Mucosa of descending colon (tissue), 3 donors: Measurements from ENCODE around the gene CCL2. TPM values are rescaled to one million over a fixed set of nuclear protein-coding genes. Genes with fewer than 3 reads are reported as not detected.

Experiments used
- ATAC-seq: fragments of 200-7000 bp; cut with Tn5 transposase; one replicate; pipeline ENCODE4 v1.9.1; 2020; ENCODE audit warnings: mild to moderate bottlenecking, moderate library complexity
- DNase-seq, 3 donors: peaks; one replicate each; pipeline ENCODE4 v3.0.0-alpha.2; 2020
- H3K36me3 ChIP-seq: fragments of 200-600 bp; one replicate; pipeline ENCODE4 v1.8.0; 2021; ENCODE audit warnings: low read depth, mild to moderate bottlenecking
- H3K4me1 ChIP-seq: fragments of 200-600 bp; one replicate; pipeline ENCODE4 v1.8.0; 2021; ENCODE audit warnings: low read depth, mild to moderate bottlenecking
- H3K4me3 ChIP-seq: fragments of 200-600 bp; one replicate; pipeline ENCODE4 v1.8.0; 2021; ENCODE audit warnings: mild to moderate bottlenecking
- H3K9me3 ChIP-seq: fragments of 200-600 bp; one replicate; pipeline ENCODE4 v1.8.0; 2021; ENCODE audit warnings: mild to moderate bottlenecking
- intact Hi-C, 2 donors: fragments of 100-400 bp; cut with DNase I in 1 of 2; cut with micrococcal nuclease in 1 of 2; formaldehyde crosslinking; loops; one replicate each; pipeline versions ENCODE4 v1.11.0 to v1.11.1; 2022; cut with DNase I, micrococcal nuclease
- total RNA-seq, 3 donors: library from RNA; stranded (reverse); fragmentation: NEBNext Ultra II Directional in 2 of 3; extraction: Animal tissue kit (Norgen Biotek cat#: 25700) in 2 of 3; gene quantifications; one replicate each; pipeline versions ENCODE4 v1.2.1 to v1.2.4, GENCODE V29; 2021 to 2023
- TF ChIP-seq, protein P1 (sequence below): fragments of 200-600 bp; IDR thresholded peaks from one replicate; pipeline ENCODE4 v1.8.0; 2022; ENCODE audit warnings: antibody characterized with exemption, mild to moderate bottlenecking
- donor health status: DM: no; HTN: no; CAD: no; lungs with moderate emphysema.
- donor health status: DM: no; HTN: no; CAD: no.
- donor health status: DM: no; HTN: yes; CAD: no.

CCL2 gene
- total RNA-seq, 3 donors from 2014 or later, result 7.1 to 65.6 (median 39.7) TPM

DNA sequence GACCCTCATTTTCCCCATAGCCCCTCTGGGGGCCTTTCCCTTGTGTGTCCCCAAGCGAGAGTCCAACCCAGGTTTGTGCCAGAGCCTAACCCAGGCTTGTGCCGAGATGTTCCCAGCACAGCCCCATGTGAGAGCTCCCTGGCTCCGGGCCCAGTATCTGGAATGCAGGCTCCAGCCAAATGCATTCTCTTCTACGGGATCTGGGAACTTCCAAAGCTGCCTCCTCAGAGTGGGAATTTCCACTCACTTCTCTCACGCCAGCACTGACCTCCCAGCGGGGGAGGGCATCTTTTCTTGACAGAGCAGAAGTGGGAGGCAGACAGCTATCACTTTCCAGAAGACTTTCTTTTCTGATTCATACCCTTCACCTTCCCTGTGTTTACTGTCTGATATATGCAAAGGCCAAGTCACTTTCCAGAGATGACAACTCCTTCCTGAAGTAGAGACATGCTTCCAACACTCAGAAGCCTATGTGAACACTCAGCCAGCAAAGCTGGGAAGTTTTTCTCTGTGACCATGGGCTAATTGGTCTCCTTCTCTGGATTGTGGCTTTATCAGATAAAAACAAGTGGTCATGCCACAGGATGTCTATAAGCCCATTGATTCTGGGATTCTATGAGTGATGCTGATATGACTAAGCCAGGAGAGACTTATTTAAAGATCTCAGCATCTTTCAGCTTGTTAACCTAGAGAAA, 2.5 kb upstream of the CCL2 start:
- TF ChIP-seq, protein P1, sequence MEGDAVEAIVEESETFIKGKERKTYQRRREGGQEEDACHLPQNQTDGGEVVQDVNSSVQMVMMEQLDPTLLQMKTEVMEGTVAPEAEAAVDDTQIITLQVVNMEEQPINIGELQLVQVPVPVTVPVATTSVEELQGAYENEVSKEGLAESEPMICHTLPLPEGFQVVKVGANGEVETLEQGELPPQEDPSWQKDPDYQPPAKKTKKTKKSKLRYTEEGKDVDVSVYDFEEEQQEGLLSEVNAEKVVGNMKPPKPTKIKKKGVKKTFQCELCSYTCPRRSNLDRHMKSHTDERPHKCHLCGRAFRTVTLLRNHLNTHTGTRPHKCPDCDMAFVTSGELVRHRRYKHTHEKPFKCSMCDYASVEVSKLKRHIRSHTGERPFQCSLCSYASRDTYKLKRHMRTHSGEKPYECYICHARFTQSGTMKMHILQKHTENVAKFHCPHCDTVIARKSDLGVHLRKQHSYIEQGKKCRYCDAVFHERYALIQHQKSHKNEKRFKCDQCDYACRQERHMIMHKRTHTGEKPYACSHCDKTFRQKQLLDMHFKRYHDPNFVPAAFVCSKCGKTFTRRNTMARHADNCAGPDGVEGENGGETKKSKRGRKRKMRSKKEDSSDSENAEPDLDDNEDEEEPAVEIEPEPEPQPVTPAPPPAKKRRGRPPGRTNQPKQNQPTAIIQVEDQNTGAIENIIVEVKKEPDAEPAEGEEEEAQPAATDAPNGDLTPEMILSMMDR, result no peak
- Histone ChIP-seq H3K9me3 (no peaks in the 10 kb centered on the region), H3K4me1 (peaks cover 4% of the 10 kb centered on the region), H3K4me3 (no peak overlapping the region), H3K36me3 (no peaks in the 10 kb centered on the region)
- intact Hi-C loops, result no loop called here
- peak; percentile 75 to 81 (median 78) for DNase-seq
- peak; percentile 60 for ATAC-seq

DNA sequence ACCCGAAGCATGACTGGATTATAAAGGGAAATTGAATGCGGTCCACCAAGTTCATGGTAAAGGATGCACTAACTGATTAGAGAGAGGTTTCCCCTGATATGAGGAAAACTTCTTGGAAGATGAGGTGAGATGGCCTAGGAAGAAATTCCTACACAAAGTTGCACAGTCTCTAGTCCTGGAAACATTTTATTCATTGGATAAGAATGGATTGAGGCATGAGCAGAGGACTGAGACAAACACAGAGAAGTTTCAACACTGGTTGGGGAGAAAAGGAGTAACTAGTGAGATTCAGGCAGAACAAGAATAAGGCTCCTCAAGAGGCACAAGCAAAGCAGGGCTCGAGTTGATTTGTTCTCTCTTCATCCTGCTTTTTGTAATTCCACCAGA, 2.0 kb upstream of the CCL2 start:
- Histone ChIP-seq H3K4me3 (no peak overlapping the region), H3K9me3 (no peaks in the 10 kb centered on the region), H3K36me3 (no peaks in the 10 kb centered on the region), H3K4me1 (peaks cover 4% of the 10 kb centered on the region)
- DNase-seq, result no peak
- intact Hi-C loops, result no loop called here
- TF ChIP-seq, protein P1, result no peak
- no peak for ATAC-seq

- ATAC-seq (peak; percentile 25), DNase-seq (no peak)
- no peaks in the 10 kb centered on the region for H3K9me3 ChIP-seq
- H3K36me3 ChIP-seq, result no peaks in the 10 kb centered on the region
- H3K4me3 ChIP-seq, result no peak overlapping the region
- peaks cover 4% of the 10 kb centered on the region for H3K4me1 ChIP-seq
- intact Hi-C loops, result no loop called here
- TF ChIP-seq, protein P1, result no peak
Measured at GRCh38 chr17:34254146-34254545, 939 bp upstream of the CCL2 start.

DNA sequence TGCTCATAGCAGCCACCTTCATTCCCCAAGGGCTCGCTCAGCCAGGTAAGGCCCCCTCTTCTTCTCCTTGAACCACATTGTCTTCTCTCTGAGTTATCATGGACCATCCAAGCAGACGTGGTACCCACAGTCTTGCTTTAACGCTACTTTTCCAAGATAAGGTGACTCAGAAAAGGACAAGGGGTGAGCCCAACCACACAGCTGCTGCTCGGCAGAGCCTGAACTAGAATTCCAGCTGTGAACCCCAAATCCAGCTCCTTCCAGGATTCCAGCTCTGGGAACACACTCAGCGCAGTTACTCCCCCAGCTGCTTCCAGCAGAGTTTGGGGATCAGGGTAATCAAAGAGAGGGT, 272 bp downstream of the CCL2 start:
- Histone ChIP-seq H3K4me1 (peaks cover 4% of the 10 kb centered on the region), H3K4me3 (no peak overlapping the region), H3K36me3 (no peaks in the 10 kb centered on the region), H3K9me3 (no peaks in the 10 kb centered on the region)
- TF ChIP-seq, protein P1, result no peak
- DNase-seq, result no peak
- peak; percentile 6 for ATAC-seq
- intact Hi-C loops, result no loop called here

DNA sequence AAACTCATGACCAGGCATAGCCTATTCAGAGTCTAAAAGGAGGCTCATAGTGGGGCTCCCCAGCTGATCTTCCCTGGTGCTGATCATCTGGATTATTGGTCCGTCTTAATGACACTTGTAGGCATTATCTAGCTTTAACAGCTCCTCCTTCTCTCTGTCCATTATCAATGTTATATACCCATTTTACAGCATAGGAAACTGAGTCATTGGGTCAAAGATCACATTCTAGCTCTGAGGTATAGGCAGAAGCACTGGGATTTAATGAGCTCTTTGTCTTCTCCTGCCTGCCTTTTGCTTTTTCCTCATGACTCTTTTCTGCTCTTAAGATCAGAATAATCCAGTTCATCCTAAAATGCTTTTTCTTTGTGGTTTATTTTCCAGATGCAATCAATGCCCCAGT, 756 bp downstream of the CCL2 start:
- TF ChIP-seq, protein P1, result no peak
- intact Hi-C loops, result no loop called here
- ATAC-seq (no peak), DNase-seq (no peak)
- Histone ChIP-seq H3K36me3 (no peaks in the 10 kb centered on the region), H3K9me3 (no peaks in the 10 kb centered on the region), H3K4me3 (no peak overlapping the region), H3K4me1 (peaks cover 4% of the 10 kb centered on the region)
